ENCODE data around the gene LYST.

GRCh38 chr1:235749755-235750300 is 116.9 kb downstream of the LYST start:
- TF ChIP-seq POLR2AphosphoS5 (IDR thresholded peaks at IDR 0.05; ENCODE audit: low read depth, low read length) = no peak
- TF ChIP-seq TAF1 (IDR thresholded peaks at IDR 0.05; ENCODE audit: borderline replicate concordance, insufficient read depth, low read length) = no peak

All from PFSK-1 (cell line).